GM10248 (cell line): ENCODE measurements around the gene GFAP.
A peak's percentile ranks its signal among the peaks of the same experiment; 100 is the strongest.
"Not testable (repeated sequence)": the region's sequence is repeated elsewhere in the genome, so short reads cannot be mapped to it uniquely, and the experiment has no call there.

ENCODE experiments used
- CTCF ChIA-PET: fragments of 300-600 bp; sonication (Branson Sonifier 250); formaldehyde crosslinking; extraction: SDS; loops from one replicate; lab custom pipeline; 2021; ENCODE audit warnings: antibody characterized with exemption; lab: Yijun Ruan, JAX
- POLR2A ChIA-PET: fragments of 350-650 bp; sonication (Branson Sonifier 250); formaldehyde crosslinking; extraction: SDS; loops from one replicate; lab custom pipeline; 2020; ENCODE audit warnings: antibody characterized with exemption; lab: Yijun Ruan, JAX
- DNase-seq: peaks from one replicate; pipeline ENCODE4 v3.0.0; 2012; ENCODE audit errors: extremely low spot score
- CTCF ChIP-seq: IDR thresholded peaks from 2 replicates; pipeline ENCODE4 v1.5.1; 2012; ENCODE audit warnings: mild to moderate bottlenecking, low read depth; ENCODE audit errors: extremely low read depth, missing control alignments, control extremely low read depth

Gene GFAP

GRCh38 chr17:44955674-44956425, 40.5 kb upstream of the GFAP start:
- no peak for TF ChIP-seq CTCF
- no peak for DNase-seq
- CTCF ChIA-PET, result interaction anchor here (0.9 to 2.1 kb wide), 6 partner anchors 9 to 179 kb away, joined by 3 to 7 read pairs (median 4); partner anchors contain the start of genes ACBD4 and C1QL1
- POLR2A ChIA-PET, result no interaction called here

- POLR2A ChIA-PET, result no interaction called here
- no peak for DNase-seq
- no peak for TF ChIP-seq CTCF
- CTCF ChIA-PET, result interaction anchor here (0.8 to 1.9 kb wide), 2 partner anchors 33 to 182 kb away, joined by 3 to 5 read pairs; no protein-coding TSS in a partner anchor
These were observed 37.7 kb upstream of the GFAP start for GRCh38 chr17:44952946-44953475.

- no peak for DNase-seq
- ChIA-PET CTCF (interaction anchor here (0.7 kb wide), 1 partner anchor 28 kb away, joined by 3 read pairs; no protein-coding TSS in a partner anchor), POLR2A (no interaction called here)
- no peak for TF ChIP-seq CTCF
These were observed 33.1 kb upstream of the GFAP start for GRCh38 chr17:44948315-44948795.

GRCh38 chr17:44947461-44948314, 32.4 kb upstream of the GFAP start, which contains the start of gene KIF18B:
TSS of gene KIF18B (minus strand) at chr17:44947773. CDS start at chr17:44936344, 11,429 bp downstream.
- TF ChIP-seq CTCF, result no peak
- POLR2A ChIA-PET, result no interaction called here
- CTCF ChIA-PET, result no interaction called here

GRCh38 chr17:44945652-44946051, 30.4 kb upstream of the GFAP start:
- DNase-seq, POLR2A ChIA-PET, CTCF ChIA-PET: not testable (repeated sequence)

More at GRCh38 chr17:44947461-44948314, 32.4 kb upstream of the GFAP start, which contains the start of gene KIF18B:
- DNase-seq, result peak; percentile 99

GRCh38 chr17:44942456-44942855, 27.2 kb upstream of the GFAP start:
- no peak for DNase-seq
- ChIA-PET POLR2A (no interaction called here), CTCF (interaction anchor here (0.8 to 3.0 kb wide), 7 partner anchors 11 to 193 kb away, joined by 3 to 13 read pairs (median 3); partner anchors contain the start of gene ACBD4)
- no peak for TF ChIP-seq CTCF
